GM12875 (cell line): ENCODE data around the gene ALOXE3.

Experiments
- H3K4me3 ChIP-seq: one replicate; pipeline ENCODE4 v1.5.1; 2011; ENCODE audit warnings: low read depth, low read length, control low read depth
- TF ChIP-seq, protein P1 (sequence below): IDR thresholded peaks from 2 replicates; pipeline ENCODE4 v1.5.1; 2011; ENCODE audit warnings: low read depth, mild to moderate bottlenecking, control low read depth, inconsistent platforms, low read length, moderate library complexity, borderline replicate concordance; ENCODE audit not compliant: insufficient read depth

ALOXE3 gene

DNA sequence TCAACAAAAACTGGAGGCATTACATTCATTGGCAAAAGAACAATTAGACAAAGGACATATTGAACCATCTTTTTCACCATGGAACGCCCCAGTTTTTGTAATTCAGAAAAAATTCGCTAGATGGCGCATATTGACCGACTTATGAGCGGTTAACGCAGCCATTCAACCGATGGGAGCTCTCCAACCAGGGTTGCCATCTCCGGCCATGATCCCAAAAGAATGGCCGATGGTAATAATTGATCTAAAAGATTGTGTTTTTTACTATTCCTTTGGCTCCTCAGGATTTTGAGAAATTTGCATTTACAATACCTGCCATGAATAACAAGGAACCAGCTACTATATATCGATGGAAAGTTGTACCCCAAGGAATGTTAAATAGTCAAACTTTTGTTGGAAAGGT lies 58.0 kb downstream of the ALOXE3 start:
- no peak overlapping the region for H3K4me3 ChIP-seq
- TF ChIP-seq, protein P1, sequence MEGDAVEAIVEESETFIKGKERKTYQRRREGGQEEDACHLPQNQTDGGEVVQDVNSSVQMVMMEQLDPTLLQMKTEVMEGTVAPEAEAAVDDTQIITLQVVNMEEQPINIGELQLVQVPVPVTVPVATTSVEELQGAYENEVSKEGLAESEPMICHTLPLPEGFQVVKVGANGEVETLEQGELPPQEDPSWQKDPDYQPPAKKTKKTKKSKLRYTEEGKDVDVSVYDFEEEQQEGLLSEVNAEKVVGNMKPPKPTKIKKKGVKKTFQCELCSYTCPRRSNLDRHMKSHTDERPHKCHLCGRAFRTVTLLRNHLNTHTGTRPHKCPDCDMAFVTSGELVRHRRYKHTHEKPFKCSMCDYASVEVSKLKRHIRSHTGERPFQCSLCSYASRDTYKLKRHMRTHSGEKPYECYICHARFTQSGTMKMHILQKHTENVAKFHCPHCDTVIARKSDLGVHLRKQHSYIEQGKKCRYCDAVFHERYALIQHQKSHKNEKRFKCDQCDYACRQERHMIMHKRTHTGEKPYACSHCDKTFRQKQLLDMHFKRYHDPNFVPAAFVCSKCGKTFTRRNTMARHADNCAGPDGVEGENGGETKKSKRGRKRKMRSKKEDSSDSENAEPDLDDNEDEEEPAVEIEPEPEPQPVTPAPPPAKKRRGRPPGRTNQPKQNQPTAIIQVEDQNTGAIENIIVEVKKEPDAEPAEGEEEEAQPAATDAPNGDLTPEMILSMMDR = peak; percentile 57

DNA sequence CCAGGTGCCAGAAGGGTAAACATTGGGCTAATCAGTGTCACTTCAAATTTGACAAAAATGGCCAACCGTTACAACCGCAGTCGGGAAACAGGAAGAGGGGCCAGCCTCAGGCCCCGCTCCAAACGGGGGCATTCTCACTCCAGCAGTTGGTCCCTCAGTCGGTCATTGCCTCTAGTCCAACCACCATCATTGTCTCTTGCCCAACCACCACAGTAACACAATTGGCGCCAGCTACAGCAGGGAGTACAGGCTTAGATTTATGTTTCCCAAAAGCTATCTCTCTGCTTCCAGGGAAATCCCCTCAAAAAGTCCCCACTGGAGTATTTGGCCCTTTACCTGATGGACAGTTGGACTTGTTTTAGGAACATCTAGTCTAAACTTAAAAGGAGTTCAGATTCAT lies 59.2 kb downstream of the ALOXE3 start:
- TF ChIP-seq, protein P1 = no peak
- H3K4me3 ChIP-seq = no peak overlapping the region

DNA sequence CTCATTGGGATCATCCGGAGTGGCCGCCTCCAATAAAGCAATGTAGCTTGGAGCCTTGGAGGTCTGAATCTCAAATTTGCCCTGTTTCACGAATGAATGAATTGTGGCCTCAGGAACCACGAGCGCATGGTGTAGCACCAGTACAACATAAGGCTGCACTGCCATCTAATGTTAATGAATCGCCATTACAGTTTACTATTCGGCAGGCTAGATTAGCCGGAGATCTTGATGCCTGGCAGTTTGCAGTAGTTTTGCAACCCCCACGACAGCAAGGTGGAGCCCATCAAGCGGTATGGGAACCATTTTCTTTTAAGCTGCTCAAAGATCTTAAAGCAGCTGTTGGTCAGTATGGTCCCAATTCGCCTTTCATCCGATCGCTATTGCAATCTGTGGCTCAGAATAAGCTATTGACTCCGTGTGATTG lies 60.6 kb downstream of the ALOXE3 start:
- TF ChIP-seq, protein P1 = peak; percentile 63; the same call in 1 of the 2 replicates
- H3K4me3 ChIP-seq = no peak overlapping the region

DNA sequence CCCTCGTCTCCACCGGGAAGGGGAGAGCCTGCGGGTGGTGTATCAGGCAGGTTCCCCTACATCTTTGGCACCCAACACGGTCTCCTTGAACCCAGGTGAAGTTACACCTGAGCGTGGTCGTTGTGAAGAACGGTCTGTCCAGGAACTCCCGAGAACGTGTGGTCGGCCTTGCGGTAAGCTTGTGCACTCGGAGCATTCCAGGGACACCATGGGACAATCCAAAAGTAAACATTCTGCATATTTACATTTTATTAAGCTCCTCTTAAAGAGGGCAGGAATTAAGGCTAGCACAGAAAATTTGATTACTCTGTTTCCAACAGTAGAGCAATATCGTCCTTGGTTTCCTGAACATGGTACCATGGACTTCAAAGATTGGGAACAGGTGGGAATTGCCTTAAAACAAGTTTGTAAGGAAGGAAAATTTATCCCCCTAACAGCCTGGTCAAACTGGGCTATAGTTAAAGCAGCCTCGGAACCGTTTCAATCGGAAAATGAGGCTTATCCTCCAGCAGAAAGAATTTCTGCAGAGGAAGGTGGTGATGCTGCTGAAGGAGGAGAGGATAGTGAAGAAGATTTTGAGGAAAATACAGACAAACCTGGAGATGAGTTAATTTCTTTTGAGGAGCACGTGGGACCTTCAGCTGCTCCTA lies 61.2 kb downstream of the ALOXE3 start:
- no peak overlapping the region for H3K4me3 ChIP-seq
- TF ChIP-seq, protein P1 = no peak

DNA sequence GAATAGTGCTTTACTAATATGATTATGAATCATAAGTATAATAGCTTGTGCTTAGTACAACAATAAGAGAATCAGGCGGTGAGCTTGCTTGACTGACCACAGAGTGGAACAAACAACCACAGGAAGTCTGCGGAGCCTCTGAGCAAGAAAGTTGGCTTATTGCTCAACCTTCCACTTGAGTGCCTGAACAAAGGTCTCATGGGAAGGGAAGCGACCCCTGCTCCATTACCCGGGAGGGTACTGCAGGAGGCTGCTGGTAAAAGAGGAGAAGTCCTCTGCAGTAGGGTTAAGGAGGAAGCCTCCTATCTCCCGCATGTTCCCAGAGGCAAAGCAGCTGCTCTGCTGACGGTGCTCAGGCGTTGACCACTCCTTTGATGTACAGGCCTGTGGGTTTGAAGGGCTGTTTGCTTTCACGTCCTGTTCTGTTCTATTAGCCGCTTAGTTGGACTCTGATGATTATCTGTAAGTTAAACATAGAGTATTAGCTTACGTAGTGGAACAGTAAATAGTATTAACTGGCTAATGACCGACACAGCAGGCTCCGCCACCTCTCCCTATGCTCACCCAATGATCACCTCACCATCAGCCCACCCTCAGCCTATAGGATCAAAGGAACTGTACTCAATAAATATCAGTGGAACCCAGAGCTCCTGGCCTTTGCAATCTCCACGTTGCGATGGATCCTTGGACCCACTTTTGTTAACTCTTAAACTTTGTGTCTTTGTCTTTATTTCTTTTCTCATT lies 61.9 kb downstream of the ALOXE3 start:
- no peak overlapping the region for H3K4me3 ChIP-seq
- TF ChIP-seq, protein P1 = no peak

DNA sequence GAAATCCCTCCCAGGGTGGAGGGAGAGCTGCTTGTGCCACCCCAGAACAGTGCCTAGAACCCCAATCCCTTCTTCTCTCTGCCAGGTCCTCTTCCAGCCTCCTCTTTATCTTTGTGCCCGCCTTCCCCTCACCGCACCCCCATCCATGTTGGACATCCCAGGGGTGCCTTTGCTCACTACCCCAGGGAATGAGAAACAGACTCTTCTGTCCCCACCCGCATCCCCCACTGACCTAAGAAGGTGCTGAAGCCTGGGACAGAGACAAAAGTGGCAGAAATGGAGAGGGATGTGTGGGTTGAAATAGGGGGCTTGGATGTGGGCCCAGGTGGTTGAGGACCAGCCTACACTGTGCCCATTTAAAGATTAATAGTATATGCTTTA lies 62.5 kb downstream of the ALOXE3 start:
- TF ChIP-seq, protein P1 = no peak
- no peak overlapping the region for H3K4me3 ChIP-seq

DNA sequence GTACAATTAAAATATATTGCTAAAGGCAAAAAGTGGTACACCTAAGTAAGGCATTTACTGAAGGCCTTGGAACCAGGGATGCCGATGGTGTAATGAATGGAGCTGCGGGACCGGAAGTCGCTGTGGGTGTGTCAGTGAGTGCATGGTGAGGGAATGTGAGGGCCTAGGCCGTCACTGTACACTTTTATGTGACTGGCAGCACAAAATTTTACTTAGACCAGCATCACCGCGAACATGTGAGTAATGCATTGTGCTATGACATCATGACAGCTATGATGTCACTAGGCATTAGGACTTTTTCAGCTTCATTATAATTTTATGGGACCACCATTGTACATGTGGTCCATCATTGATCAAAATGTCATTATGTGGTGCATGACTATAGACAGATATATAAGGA lies 64.7 kb downstream of the ALOXE3 start:
- H3K4me3 ChIP-seq = no peak overlapping the region
- TF ChIP-seq, protein P1 = no peak
